Gastrocnemius medialis (tissue), 4 donors: ENCODE results near the gene KLF2.
"Not testable (repeated sequence)": the region's sequence is repeated elsewhere in the genome, so short reads cannot be mapped to it uniquely, and the experiment has no call there.

Experiments
- POLR2A ChIP-seq, 2 donors: fragments of 450-650 bp; IDR thresholded peaks; one replicate each; pipeline ENCODE4 v1.6.1; 2017; ENCODE audit warnings: antibody characterized with exemption in 2 of 2, mild to moderate bottlenecking in 2 of 2, moderate library complexity in 2 of 2
- TF ChIP-seq, protein P1 (sequence below), 5 experiments: fragments of 450-650 bp in 3 of 5; fragments of 200-600 bp in 2 of 5; sonication (generic) in 2 of 5; IDR thresholded peaks in 4 of 5; conservative IDR thresholded peaks in 1 of 5; 1 replicate in 4 of 5; 2 replicates in 1 of 5; pipeline ENCODE4 v1.5.1; 2016 to 2019; ENCODE audit warnings: antibody characterized with exemption in 5 of 5, mild to moderate bottlenecking in 3 of 5, moderate library complexity in 3 of 5

DNA sequence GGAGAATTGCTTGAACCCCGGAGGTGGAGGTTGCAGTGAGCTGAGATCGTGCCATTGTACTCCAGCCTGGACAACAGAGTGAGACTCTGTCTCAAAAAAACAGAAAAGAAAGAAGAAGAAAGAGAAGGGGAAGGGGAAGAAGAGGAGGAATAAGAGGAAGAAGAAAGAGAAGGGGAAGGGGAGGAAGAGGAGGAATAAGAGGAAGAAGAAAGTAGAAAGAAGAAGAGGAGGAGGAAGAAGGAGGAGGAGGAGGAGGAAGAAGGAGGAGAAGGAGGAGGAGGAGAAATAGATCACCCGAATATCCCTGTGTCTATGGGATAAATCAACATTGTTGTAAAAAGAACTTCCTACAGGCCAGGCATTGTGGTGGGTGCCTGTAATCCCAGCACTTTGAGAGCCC, 39.5 kb upstream of the KLF2 start:
- TF ChIP-seq, protein P1, sequence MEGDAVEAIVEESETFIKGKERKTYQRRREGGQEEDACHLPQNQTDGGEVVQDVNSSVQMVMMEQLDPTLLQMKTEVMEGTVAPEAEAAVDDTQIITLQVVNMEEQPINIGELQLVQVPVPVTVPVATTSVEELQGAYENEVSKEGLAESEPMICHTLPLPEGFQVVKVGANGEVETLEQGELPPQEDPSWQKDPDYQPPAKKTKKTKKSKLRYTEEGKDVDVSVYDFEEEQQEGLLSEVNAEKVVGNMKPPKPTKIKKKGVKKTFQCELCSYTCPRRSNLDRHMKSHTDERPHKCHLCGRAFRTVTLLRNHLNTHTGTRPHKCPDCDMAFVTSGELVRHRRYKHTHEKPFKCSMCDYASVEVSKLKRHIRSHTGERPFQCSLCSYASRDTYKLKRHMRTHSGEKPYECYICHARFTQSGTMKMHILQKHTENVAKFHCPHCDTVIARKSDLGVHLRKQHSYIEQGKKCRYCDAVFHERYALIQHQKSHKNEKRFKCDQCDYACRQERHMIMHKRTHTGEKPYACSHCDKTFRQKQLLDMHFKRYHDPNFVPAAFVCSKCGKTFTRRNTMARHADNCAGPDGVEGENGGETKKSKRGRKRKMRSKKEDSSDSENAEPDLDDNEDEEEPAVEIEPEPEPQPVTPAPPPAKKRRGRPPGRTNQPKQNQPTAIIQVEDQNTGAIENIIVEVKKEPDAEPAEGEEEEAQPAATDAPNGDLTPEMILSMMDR (IDR thresholded peaks at IDR 0.05 in 4 of 5, conservative IDR thresholded peaks at IDR 0.05 in 1 of 5) = not testable (repeated sequence)
- TF ChIP-seq POLR2A (IDR thresholded peaks at IDR 0.05) = not testable (repeated sequence)
